ACC112 (cell line): ENCODE measurements around the gene LTC4S.
A peak's percentile ranks its signal among the peaks of the same experiment; 100 is the strongest.

Experiments
- H2AFZ ChIP-seq: fragments of 200-600 bp; sonication (generic); one replicate; pipeline ENCODE4 v1.6.0; 2017; ENCODE audit warnings: antibody characterized with exemption, low read length; ENCODE audit not compliant: unreplicated experiment
- H3K27ac ChIP-seq: fragments of 200-600 bp; sonication (generic); 2 replicates; pipeline ENCODE4 v1.5.1; 2014; ENCODE audit warnings: low read depth, mild to moderate bottlenecking, antibody characterized with exemption, low read length, moderate library complexity
- H3K27me3 ChIP-seq: fragments of 200-600 bp; sonication (generic); 2 replicates; pipeline ENCODE4 v1.6.1; 2014; ENCODE audit warnings: mild to moderate bottlenecking, antibody characterized with exemption, low read length, moderate library complexity, mixed read lengths; ENCODE audit not compliant: insufficient read depth
- H3K36me3 ChIP-seq: fragments of 200-600 bp; sonication (generic); 2 replicates; pipeline ENCODE4 v1.6.1; 2016; ENCODE audit warnings: mild to moderate bottlenecking, antibody characterized with exemption, low read length, moderate library complexity, mixed read lengths; ENCODE audit not compliant: insufficient read depth
- H3K4me1 ChIP-seq: fragments of 200-600 bp; sonication (generic); one replicate; pipeline ENCODE4 v1.6.1; 2016; ENCODE audit warnings: low read length, mixed read lengths; ENCODE audit not compliant: insufficient read depth, unreplicated experiment, control insufficient read depth
- H3K4me3 ChIP-seq: fragments of 200-600 bp; sonication (generic); 2 replicates; pipeline ENCODE4 v1.5.1; 2014; ENCODE audit warnings: mild to moderate bottlenecking, low read depth, low read length
- H3K79me2 ChIP-seq: fragments of 200-600 bp; sonication (generic); one replicate; pipeline ENCODE4 v1.6.0; 2016; ENCODE audit warnings: low read length; ENCODE audit not compliant: control insufficient read depth, unreplicated experiment, insufficient read depth

LTC4S gene

GRCh38 chr5:179795863-179796833 is 2.4 kb downstream of the LTC4S start:
- H3K27me3 ChIP-seq, result no peaks in the 10 kb centered on the region
- peaks cover 11% of the 10 kb centered on the region; the same call in 1 of the 2 replicates for H3K36me3 ChIP-seq
- no peak overlapping the region; the same call in 1 of the 2 replicates for H3K27ac ChIP-seq
- H3K4me1 ChIP-seq, result peaks cover 6% of the 10 kb centered on the region
- H3K79me2 ChIP-seq, result no peaks in the 10 kb centered on the region
- peak overlapping the region; percentile 74 for H3K4me3 ChIP-seq
- H2AFZ ChIP-seq, result no peak overlapping the region

DNA sequence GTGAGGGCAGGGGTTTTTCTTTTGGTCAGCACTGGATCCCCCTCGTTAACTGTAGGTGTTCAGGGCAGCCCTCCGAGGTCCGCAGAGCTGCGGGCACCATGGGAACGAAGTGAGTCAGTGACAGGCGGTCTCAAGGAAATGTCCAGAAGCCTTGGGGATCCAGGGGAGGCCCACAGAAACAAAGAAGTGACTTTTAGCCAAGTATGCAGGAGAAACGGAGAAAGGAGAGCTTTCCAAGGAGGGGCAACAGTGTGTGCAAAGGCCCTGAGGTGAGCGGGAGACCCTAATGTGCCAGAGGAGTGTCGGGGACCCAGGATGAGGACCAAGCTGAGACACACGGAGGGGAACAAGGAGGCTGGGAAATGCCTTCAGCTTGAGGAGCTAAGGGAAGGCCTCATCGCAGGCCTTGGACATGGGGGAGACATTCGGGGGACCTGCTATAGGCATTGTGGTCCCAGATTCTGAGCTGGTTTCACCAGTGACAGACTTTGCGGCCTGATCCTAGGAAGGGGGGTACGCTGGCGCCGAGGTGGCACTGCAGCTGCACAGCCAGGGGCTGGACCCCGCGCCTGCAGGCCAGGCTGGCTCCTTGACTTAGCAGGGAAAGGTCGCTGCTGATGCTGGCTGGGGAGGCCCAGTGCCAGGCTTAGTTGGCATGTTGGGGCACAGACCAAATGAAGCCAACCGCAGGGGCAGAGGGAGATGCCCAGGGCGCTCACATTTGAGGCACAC is 3.3 kb downstream of the LTC4S start:
- Histone ChIP-seq H3K27me3 (no peaks in the 10 kb centered on the region), H3K36me3 (peaks cover 11% of the 10 kb centered on the region; the same call in 1 of the 2 replicates), H3K4me1 (peaks cover 6% of the 10 kb centered on the region), H3K4me3 (peak overlapping the region; percentile 74), H3K27ac (no peak overlapping the region), H2AFZ (no peak overlapping the region), H3K79me2 (peaks cover 3% of the 10 kb centered on the region)

- peaks cover 10% of the 10 kb centered on the region for H3K79me2 ChIP-seq
- H3K27ac ChIP-seq, result no peak overlapping the region
- H3K27me3 ChIP-seq, result no peaks in the 10 kb centered on the region
- H3K4me1 ChIP-seq, result peaks cover 10% of the 10 kb centered on the region
- no peak overlapping the region for H2AFZ ChIP-seq
- H3K4me3 ChIP-seq, result no peak overlapping the region
- peaks cover 11% of the 10 kb centered on the region; the same call in 1 of the 2 replicates for H3K36me3 ChIP-seq
Measured at GRCh38 chr5:179797741-179798140, 4.0 kb downstream of the LTC4S start.

DNA sequence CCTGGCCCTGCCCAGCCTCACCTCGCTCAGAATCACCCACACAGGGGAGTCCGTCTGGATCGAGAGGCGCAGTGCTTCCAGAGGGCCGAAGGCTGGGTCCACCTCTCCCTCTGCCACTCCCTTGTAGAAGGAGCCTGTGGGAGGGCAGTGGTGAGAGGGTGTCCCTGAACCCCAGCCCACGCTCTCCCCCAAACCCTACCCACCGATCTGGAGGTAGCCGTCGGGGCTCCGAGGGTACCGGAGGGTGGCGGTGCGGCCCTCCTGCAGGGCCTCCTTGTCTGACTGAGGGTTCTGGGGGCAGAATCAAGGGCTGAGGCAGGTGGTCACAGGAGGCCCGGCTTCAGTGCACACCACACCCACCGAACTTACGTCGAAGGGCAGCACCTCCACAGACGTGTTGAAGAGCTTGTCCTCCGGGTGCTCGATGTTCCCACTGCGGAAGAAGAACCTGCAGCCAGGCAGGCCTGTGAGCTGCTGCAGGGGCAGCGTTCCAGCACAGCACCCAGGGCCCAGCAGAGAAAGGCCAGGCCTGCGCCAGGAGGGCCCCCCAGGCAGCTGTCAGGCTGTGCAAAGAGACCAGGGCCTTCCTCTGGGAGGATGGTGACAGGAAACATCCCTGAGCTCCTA is 4.5 kb downstream of the LTC4S start:
- Histone ChIP-seq H2AFZ (no peak overlapping the region), H3K36me3 (peaks cover 11% of the 10 kb centered on the region; the same call in 1 of the 2 replicates), H3K27ac (no peak overlapping the region), H3K79me2 (peaks cover 14% of the 10 kb centered on the region), H3K4me1 (peaks cover 16% of the 10 kb centered on the region), H3K4me3 (no peak overlapping the region), H3K27me3 (no peaks in the 10 kb centered on the region)

GRCh38 chr5:179798771-179799643 is 5.2 kb downstream of the LTC4S start:
- Histone ChIP-seq H2AFZ (no peak overlapping the region), H3K4me3 (no peak overlapping the region), H3K27ac (no peak overlapping the region), H3K79me2 (peaks cover 22% of the 10 kb centered on the region), H3K36me3 (peaks cover 11% of the 10 kb centered on the region; the same call in 1 of the 2 replicates), H3K4me1 (peaks cover 22% of the 10 kb centered on the region), H3K27me3 (no peaks in the 10 kb centered on the region)

DNA sequence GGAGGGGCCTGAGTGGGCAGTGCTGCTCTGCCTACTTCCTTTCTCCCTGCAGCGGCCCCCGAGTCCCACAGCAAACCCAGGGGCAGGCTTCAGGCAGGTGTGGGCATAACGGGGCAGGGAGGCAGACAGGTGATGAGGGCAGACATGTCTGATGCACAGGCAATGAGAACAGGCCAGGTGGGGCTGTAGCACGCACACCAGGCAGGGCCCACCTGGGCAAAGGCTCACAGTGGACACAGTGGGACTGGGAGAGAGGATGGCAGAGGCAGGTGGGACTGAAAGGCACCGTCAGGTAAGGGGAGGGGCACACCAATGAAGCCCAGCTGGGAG is 5.8 kb downstream of the LTC4S start:
- H3K4me1 ChIP-seq, result peaks cover 28% of the 10 kb centered on the region
- H3K36me3 ChIP-seq, result peaks cover 11% of the 10 kb centered on the region; the same call in 1 of the 2 replicates
- H2AFZ ChIP-seq, result no peak overlapping the region
- no peaks in the 10 kb centered on the region for H3K27me3 ChIP-seq
- H3K27ac ChIP-seq, result no peak overlapping the region
- H3K4me3 ChIP-seq, result no peak overlapping the region
- peaks cover 28% of the 10 kb centered on the region for H3K79me2 ChIP-seq

GRCh38 chr5:179800071-179800695 is 6.4 kb downstream of the LTC4S start:
- H3K79me2 ChIP-seq, result peaks cover 34% of the 10 kb centered on the region
- H3K27me3 ChIP-seq, result no peaks in the 10 kb centered on the region
- H2AFZ ChIP-seq, result no peak overlapping the region
- H3K4me3 ChIP-seq, result no peak overlapping the region
- peaks cover 11% of the 10 kb centered on the region; the same call in 1 of the 2 replicates for H3K36me3 ChIP-seq
- peaks cover 34% of the 10 kb centered on the region for H3K4me1 ChIP-seq
- no peak overlapping the region for H3K27ac ChIP-seq

GRCh38 chr5:179800696-179801201 is 7.0 kb downstream of the LTC4S start:
- Histone ChIP-seq H3K79me2 (peaks cover 38% of the 10 kb centered on the region), H3K36me3 (peaks cover 11% of the 10 kb centered on the region; the same call in 1 of the 2 replicates)

DNA sequence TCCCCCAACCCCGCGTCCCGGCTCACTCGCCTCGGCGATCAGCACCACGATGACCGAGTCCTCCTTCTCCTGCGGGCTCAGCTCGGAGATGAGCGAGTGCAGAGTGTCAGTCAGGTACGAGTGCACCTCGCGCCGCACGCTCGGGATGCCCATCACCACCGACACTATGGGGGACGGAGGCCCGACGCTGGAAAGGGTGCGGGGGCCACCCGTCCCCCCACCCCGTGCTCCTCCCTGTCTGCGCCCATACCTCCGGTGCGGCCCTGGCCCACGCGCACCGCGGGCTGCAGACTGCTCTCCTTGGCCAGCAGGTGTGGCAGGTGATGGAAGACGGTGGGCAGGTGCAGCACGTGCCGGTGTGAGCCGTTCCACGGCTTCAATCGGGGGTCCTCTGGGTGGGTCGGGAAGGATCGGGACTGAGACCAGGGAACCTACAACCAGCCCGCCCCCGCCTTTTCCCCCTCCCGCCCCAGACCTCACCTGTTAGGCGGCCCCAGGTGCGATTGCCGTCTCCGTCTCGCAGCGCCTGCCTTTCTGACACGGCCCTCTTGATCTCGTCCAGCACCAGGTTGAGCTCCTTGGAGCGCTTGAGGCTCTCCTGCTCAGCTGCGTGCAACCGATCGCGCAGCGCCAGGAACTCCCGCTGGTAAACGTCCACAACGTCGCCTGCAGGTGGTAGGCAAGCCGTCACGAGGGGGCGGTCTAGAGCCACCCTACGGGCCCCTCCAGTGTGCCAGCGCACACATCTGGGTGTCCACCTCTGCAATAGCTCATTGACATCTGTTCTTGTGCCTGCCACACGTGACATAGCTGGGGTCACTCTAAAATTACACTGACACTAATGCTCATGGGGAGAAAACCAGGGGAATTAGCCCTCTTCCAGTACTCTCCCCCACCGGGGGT is 7.8 kb downstream of the LTC4S start:
- no peak overlapping the region for H3K4me3 ChIP-seq
- H3K27ac ChIP-seq, result no peak overlapping the region
- peaks cover 34% of the 10 kb centered on the region for H3K4me1 ChIP-seq
- H2AFZ ChIP-seq, result no peak overlapping the region
- H3K27me3 ChIP-seq, result no peaks in the 10 kb centered on the region
- H3K79me2 ChIP-seq, result peaks cover 45% of the 10 kb centered on the region
- peaks cover 11% of the 10 kb centered on the region; the same call in 1 of the 2 replicates for H3K36me3 ChIP-seq

More at GRCh38 chr5:179800696-179801201, 7.0 kb downstream of the LTC4S start:
- H3K4me1 ChIP-seq, result peaks cover 35% of the 10 kb centered on the region
- H3K4me3 ChIP-seq, result no peak overlapping the region
- no peak overlapping the region for H3K27ac ChIP-seq
- no peak overlapping the region for H2AFZ ChIP-seq
- H3K27me3 ChIP-seq, result no peaks in the 10 kb centered on the region
